Ramos (cell line): ENCODE measurements around the gene ARHGEF16.

Experiments used
- in situ Hi-C: fragments of 300-500 bp; cut with MboI; formaldehyde crosslinking; loops from one replicate; pipeline ENCODE4 v1.14.3; 2022; ENCODE audit warnings: low sequenced_read_pairs; ENCODE audit not compliant: unreplicated experiment

Gene ARHGEF16

GRCh38 chr1:3509721-3510120 lies 55.3 kb downstream of the ARHGEF16 start:
- in situ Hi-C loops: no loop called here

- in situ Hi-C loops: no loop called here
These were observed 55.9 kb downstream of the ARHGEF16 start for GRCh38 chr1:3510136-3510955.

GRCh38 chr1:3510956-3511250 lies 56.4 kb downstream of the ARHGEF16 start:
- in situ Hi-C loops: no loop called here

GRCh38 chr1:3511306-3511705 lies 56.8 kb downstream of the ARHGEF16 start:
- in situ Hi-C loops: no loop called here

GRCh38 chr1:3511856-3512255 lies 57.4 kb downstream of the ARHGEF16 start:
- in situ Hi-C loops: no loop called here

GRCh38 chr1:3514404-3514803 lies 59.9 kb downstream of the ARHGEF16 start:
- in situ Hi-C loops: no loop called here

GRCh38 chr1:3515272-3515671 lies 60.8 kb downstream of the ARHGEF16 start:
- in situ Hi-C loops: no loop called here

GRCh38 chr1:3515774-3516480 lies 61.5 kb downstream of the ARHGEF16 start:
- in situ Hi-C loops: no loop called here

- in situ Hi-C loops: no loop called here
These were observed 62.0 kb downstream of the ARHGEF16 start for GRCh38 chr1:3516481-3516869.

- in situ Hi-C loops: no loop called here
These were observed 62.6 kb downstream of the ARHGEF16 start for GRCh38 chr1:3516911-3517675.

- in situ Hi-C loops: no loop called here
These were observed 63.8 kb downstream of the ARHGEF16 start for GRCh38 chr1:3518256-3518655.

- in situ Hi-C loops: no loop called here
These were observed 64.3 kb downstream of the ARHGEF16 start for GRCh38 chr1:3518756-3519155.

GRCh38 chr1:3519301-3519885 lies 64.9 kb downstream of the ARHGEF16 start:
- in situ Hi-C loops: no loop called here

GRCh38 chr1:3520419-3521378 lies 66.2 kb downstream of the ARHGEF16 start:
- in situ Hi-C loops: no loop called here

GRCh38 chr1:3521426-3521825 lies 67.0 kb downstream of the ARHGEF16 start:
- in situ Hi-C loops: no loop called here

- in situ Hi-C loops: no loop called here
These were observed 67.6 kb downstream of the ARHGEF16 start for GRCh38 chr1:3522112-3522511.

GRCh38 chr1:3522564-3523265 lies 68.2 kb downstream of the ARHGEF16 start:
- in situ Hi-C loops: no loop called here

- in situ Hi-C loops: no loop called here
These were observed 69.5 kb downstream of the ARHGEF16 start for GRCh38 chr1:3523980-3524379.

GRCh38 chr1:3524556-3525203 lies 70.2 kb downstream of the ARHGEF16 start:
- in situ Hi-C loops: no loop called here
